Measurements from ENCODE around the gene SYPL1.

SYPL1 gene

GRCh38 chr7:106062006-106062405 lies 50.1 kb downstream of the SYPL1 start:
- Histone ChIP-seq H3K36me3 (ENCODE audit: control insufficient read depth, insufficient read depth, low read length) (no peaks in the 10 kb centered on the region), H3K9me3 (ENCODE audit: control insufficient read depth, insufficient read depth, low read length) (no peaks in the 10 kb centered on the region), H3K27me3 (ENCODE audit: control insufficient read depth, insufficient read depth, low read length) (no peaks in the 10 kb centered on the region), H3K4me1 (ENCODE audit: control insufficient read depth, insufficient read depth, low read length) (no peaks in the 10 kb centered on the region), H3K9ac (ENCODE audit: low read depth, low read length) (no peak overlapping the region), H3K4me3 (ENCODE audit: low read depth, low read length) (no peak overlapping the region)

DNA sequence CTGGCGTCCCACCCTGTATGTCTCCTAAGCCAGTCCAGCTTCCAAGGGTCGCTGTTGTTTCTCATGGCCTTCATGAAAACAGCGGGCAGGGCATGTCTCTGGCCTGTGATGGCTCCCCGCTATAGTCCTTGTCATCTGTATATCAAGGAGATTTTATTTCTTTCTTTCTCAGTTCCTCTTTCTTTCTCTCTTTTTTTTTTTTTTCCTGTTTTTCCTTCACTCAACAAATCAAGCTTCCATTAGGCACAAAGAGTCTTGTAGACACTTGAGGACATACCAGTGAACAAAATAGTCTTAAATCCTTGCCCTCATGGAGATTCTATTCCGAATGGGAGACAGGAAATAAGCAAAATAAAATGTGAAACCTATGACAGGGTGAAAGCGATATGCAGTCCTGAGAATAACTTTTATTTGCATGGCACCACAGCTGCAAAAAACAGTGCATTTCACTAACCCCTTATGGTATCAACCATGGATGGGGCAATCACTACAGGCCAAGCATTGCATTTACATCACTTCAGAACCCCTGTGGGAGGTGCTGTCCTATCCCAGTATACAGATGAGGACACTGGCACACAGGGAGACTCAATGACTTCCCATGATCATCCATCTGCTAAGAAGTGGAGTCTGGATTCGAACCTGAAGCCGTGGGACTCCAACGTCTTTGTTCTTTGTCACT lies 50.7 kb downstream of the SYPL1 start:
- H3K27me3 ChIP-seq (ENCODE audit: control insufficient read depth, insufficient read depth, low read length): no peaks in the 10 kb centered on the region
- no peaks in the 10 kb centered on the region for H3K4me1 ChIP-seq (ENCODE audit: control insufficient read depth, insufficient read depth, low read length)
- H3K4me3 ChIP-seq (ENCODE audit: low read depth, low read length): no peak overlapping the region
- no peaks in the 10 kb centered on the region for H3K36me3 ChIP-seq (ENCODE audit: control insufficient read depth, insufficient read depth, low read length)
- no peaks in the 10 kb centered on the region for H3K9me3 ChIP-seq (ENCODE audit: control insufficient read depth, insufficient read depth, low read length)
- no peak overlapping the region for H3K9ac ChIP-seq (ENCODE audit: low read depth, low read length)

DNA sequence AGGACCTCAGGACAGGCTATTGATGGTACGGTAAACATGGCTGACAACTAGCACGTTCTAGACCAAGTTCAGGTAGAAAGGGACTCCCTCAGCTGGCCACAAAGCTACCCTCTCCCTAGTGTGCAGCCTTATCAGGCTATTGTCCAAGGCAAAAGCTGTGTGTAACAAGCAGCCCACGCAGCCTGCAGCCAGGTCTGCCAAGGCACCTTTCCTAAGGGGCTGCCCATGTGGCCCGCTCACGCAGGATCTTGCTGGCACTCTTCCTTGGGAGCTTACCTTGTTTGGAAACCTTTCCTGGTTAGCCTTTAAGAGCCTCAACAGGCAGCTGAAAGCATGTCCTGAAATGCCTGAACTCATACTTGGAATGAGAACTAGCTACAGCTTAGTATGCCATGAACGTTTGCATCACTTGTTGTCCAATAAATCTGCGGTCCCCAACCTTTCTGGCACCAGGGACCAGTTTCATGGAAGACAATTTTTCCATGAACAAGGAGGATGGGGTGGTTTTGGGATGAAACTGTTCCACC lies 51.7 kb downstream of the SYPL1 start:
- H3K36me3 ChIP-seq (ENCODE audit: control insufficient read depth, insufficient read depth, low read length): no peaks in the 10 kb centered on the region
- H3K9ac ChIP-seq (ENCODE audit: low read depth, low read length): no peak overlapping the region
- H3K4me1 ChIP-seq (ENCODE audit: control insufficient read depth, insufficient read depth, low read length): no peaks in the 10 kb centered on the region
- H3K27me3 ChIP-seq (ENCODE audit: control insufficient read depth, insufficient read depth, low read length): no peaks in the 10 kb centered on the region
- H3K4me3 ChIP-seq (ENCODE audit: low read depth, low read length): no peak overlapping the region
- H3K9me3 ChIP-seq (ENCODE audit: control insufficient read depth, insufficient read depth, low read length): no peaks in the 10 kb centered on the region

DNA sequence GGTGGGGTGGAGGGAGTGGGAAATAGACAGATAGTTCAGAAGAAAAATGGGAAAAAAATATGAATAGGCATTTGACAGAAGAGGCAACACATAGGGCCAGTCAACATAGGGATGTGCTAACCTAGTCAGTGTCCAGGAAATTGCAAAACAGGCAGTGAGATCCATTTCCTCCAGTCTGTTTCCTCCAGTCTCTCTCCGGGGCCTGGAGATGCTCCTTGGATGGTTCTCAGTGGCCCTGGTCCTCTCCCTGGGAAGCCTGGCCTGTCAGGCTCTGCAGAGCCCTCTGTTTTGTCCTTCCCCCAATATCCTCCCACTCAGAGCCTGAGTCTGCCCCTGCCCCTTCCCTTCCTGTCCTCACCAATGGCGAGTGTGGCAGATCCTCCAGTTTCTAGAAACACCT lies 52.6 kb downstream of the SYPL1 start:
- H3K9me3 ChIP-seq (ENCODE audit: control insufficient read depth, insufficient read depth, low read length): no peaks in the 10 kb centered on the region
- no peaks in the 10 kb centered on the region for H3K36me3 ChIP-seq (ENCODE audit: control insufficient read depth, insufficient read depth, low read length)
- peaks cover 9% of the 10 kb centered on the region for H3K4me1 ChIP-seq (ENCODE audit: control insufficient read depth, insufficient read depth, low read length)
- no peak overlapping the region for H3K9ac ChIP-seq (ENCODE audit: low read depth, low read length)
- no peaks in the 10 kb centered on the region for H3K27me3 ChIP-seq (ENCODE audit: control insufficient read depth, insufficient read depth, low read length)
- no peak overlapping the region for H3K4me3 ChIP-seq (ENCODE audit: low read depth, low read length)

GRCh38 chr7:106058928-106059324 lies 53.2 kb downstream of the SYPL1 start:
- Histone ChIP-seq H3K27me3 (ENCODE audit: control insufficient read depth, insufficient read depth, low read length) (no peaks in the 10 kb centered on the region), H3K4me3 (ENCODE audit: low read depth, low read length) (no peak overlapping the region), H3K36me3 (ENCODE audit: control insufficient read depth, insufficient read depth, low read length) (no peaks in the 10 kb centered on the region), H3K9me3 (ENCODE audit: control insufficient read depth, insufficient read depth, low read length) (no peaks in the 10 kb centered on the region), H3K4me1 (ENCODE audit: control insufficient read depth, insufficient read depth, low read length) (peaks cover 10% of the 10 kb centered on the region), H3K9ac (ENCODE audit: low read depth, low read length) (no peak overlapping the region)

- Histone ChIP-seq H3K9ac (ENCODE audit: low read depth, low read length) (no peak overlapping the region), H3K36me3 (ENCODE audit: control insufficient read depth, insufficient read depth, low read length) (no peaks in the 10 kb centered on the region), H3K4me3 (ENCODE audit: low read depth, low read length) (no peak overlapping the region), H3K27me3 (ENCODE audit: control insufficient read depth, insufficient read depth, low read length) (no peaks in the 10 kb centered on the region), H3K4me1 (ENCODE audit: control insufficient read depth, insufficient read depth, low read length) (peaks cover 10% of the 10 kb centered on the region), H3K9me3 (ENCODE audit: control insufficient read depth, insufficient read depth, low read length) (no peaks in the 10 kb centered on the region)
Measured at GRCh38 chr7:106057962-106058927, 53.9 kb downstream of the SYPL1 start.

DNA sequence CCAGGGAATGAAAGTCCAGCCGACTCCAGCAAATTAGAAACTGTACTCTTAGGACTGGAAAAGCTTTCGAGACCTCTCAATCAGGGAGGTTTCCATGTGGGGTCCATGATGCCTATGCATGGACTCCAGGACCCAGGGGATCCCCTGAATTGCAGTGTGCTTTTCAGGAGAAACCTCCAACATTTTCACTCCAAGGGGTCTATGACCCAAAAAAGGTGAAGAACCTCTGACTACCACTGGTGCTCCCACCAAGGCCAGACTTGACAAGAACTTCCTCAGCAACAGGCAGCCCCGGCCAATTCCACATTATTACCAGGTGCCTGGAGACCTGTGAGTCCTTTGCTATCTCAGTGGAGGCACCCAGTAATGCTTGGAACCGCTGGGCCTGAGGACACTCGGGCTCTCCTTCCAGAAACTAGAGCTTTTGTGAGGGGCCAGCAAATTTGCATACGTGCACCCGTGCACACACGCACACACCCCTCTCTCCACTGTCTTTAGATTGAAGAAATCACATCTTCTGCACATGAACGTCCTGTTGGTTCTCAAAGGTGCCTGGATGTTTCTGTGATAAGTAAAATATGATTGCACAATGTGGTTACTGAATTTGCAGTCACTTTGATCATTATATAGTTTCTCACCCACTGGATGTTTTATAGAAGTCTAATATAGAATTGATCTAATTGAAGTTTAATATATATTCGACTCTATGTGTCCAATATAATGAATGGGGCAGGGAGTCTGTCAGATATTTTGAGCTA lies 54.7 kb downstream of the SYPL1 start:
- H3K9ac ChIP-seq (ENCODE audit: low read depth, low read length): no peak overlapping the region
- peaks cover 10% of the 10 kb centered on the region for H3K4me1 ChIP-seq (ENCODE audit: control insufficient read depth, insufficient read depth, low read length)
- H3K36me3 ChIP-seq (ENCODE audit: control insufficient read depth, insufficient read depth, low read length): no peaks in the 10 kb centered on the region
- no peaks in the 10 kb centered on the region for H3K27me3 ChIP-seq (ENCODE audit: control insufficient read depth, insufficient read depth, low read length)
- H3K4me3 ChIP-seq (ENCODE audit: low read depth, low read length): no peak overlapping the region
- no peaks in the 10 kb centered on the region for H3K9me3 ChIP-seq (ENCODE audit: control insufficient read depth, insufficient read depth, low read length)

- Histone ChIP-seq H3K4me1 (ENCODE audit: control insufficient read depth, insufficient read depth, low read length) (peaks cover 10% of the 10 kb centered on the region), H3K4me3 (ENCODE audit: low read depth, low read length) (no peak overlapping the region), H3K9me3 (ENCODE audit: control insufficient read depth, insufficient read depth, low read length) (no peaks in the 10 kb centered on the region), H3K27me3 (ENCODE audit: control insufficient read depth, insufficient read depth, low read length) (no peaks in the 10 kb centered on the region), H3K36me3 (ENCODE audit: control insufficient read depth, insufficient read depth, low read length) (no peaks in the 10 kb centered on the region), H3K9ac (ENCODE audit: low read depth, low read length) (no peak overlapping the region)
Measured at GRCh38 chr7:106056513-106057203, 55.5 kb downstream of the SYPL1 start.

- no peaks in the 10 kb centered on the region for H3K36me3 ChIP-seq (ENCODE audit: control insufficient read depth, insufficient read depth, low read length)
- H3K4me1 ChIP-seq (ENCODE audit: control insufficient read depth, insufficient read depth, low read length): peaks cover 10% of the 10 kb centered on the region
- H3K9me3 ChIP-seq (ENCODE audit: control insufficient read depth, insufficient read depth, low read length): no peaks in the 10 kb centered on the region
- no peak overlapping the region for H3K4me3 ChIP-seq (ENCODE audit: low read depth, low read length)
- no peak overlapping the region for H3K9ac ChIP-seq (ENCODE audit: low read depth, low read length)
- no peaks in the 10 kb centered on the region for H3K27me3 ChIP-seq (ENCODE audit: control insufficient read depth, insufficient read depth, low read length)
Measured at GRCh38 chr7:106054971-106055532, 57.1 kb downstream of the SYPL1 start.

DNA sequence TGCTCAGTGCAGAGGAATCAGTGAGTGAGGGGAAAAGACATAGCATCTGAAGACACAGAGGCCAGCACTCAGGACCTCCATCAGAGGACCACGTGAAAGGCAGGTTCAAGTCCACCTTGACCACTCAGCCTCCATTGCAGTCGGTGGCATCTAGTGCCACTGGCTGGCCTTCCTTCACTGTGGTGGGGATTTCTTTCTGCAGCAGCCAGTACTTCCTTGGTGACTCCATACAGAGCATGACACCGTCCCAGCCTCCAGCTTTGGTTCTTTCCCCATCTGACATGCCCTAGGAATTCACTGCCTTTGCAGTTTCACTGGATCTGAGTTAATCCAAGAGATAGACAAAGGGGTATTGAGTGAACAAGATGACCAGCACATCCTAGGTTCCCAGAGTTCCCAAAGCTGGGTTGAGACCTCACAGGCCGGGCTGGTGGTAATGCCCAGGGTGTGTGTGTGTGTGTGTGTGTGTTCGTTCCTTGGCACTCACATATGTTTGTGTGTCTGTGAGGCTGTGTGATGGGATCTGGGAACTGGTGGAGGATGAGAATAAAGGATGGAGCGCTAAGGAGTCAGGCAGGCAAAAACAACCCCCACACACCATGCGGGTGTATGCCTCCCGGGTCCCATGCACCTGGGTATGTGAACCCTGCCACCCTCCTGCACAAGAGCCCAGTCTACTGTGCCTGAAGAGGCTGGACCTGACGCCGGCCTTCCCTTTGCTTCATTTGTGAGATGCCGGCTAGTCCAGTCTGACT lies 57.8 kb downstream of the SYPL1 start:
- Histone ChIP-seq H3K4me1 (ENCODE audit: control insufficient read depth, insufficient read depth, low read length) (peaks cover 10% of the 10 kb centered on the region), H3K9me3 (ENCODE audit: control insufficient read depth, insufficient read depth, low read length) (no peaks in the 10 kb centered on the region), H3K4me3 (ENCODE audit: low read depth, low read length) (no peak overlapping the region), H3K36me3 (ENCODE audit: control insufficient read depth, insufficient read depth, low read length) (no peaks in the 10 kb centered on the region), H3K27me3 (ENCODE audit: control insufficient read depth, insufficient read depth, low read length) (no peaks in the 10 kb centered on the region), H3K9ac (ENCODE audit: low read depth, low read length) (no peak overlapping the region)
